Spleen (tissue), 11 donors: ENCODE data around the gene PABPC1L. TPM values are rescaled to one million over a fixed set of nuclear protein-coding genes. Genes with fewer than 3 reads are reported as not detected.

Experiments used
- DNase-seq: peaks from one replicate; pipeline ENCODE4 v3.0.0-alpha.2; 2020
- H3K27ac ChIP-seq, 8 donors: fragments of 200-600 bp; sonication (generic) in 7 of 8; 1 replicate in 4 of 8; 2 replicates in 4 of 8; pipeline versions ENCODE4 v1.5.0 to v1.8.0; 2016 to 2021; ENCODE audit warnings: inconsistent platforms in 4 of 8, mild to moderate bottlenecking in 4 of 8, moderate library complexity in 1 of 8
- H3K27me3 ChIP-seq, 7 donors: fragments of 200-600 bp; sonication (generic) in 6 of 7; replicated peaks in 1 of 7; 1 replicate in 4 of 7; 2 replicates in 3 of 7; pipeline versions ENCODE4 v1.5.0 to v1.8.0; 2016 to 2021; ENCODE audit warnings: inconsistent platforms in 3 of 7, mild to moderate bottlenecking in 1 of 7
- H3K36me3 ChIP-seq, 6 donors: fragments of 200-600 bp; sonication (generic) in 5 of 6; 1 replicate in 4 of 6; 2 replicates in 2 of 6; pipeline versions ENCODE4 v1.5.0 to v1.8.0; 2016 to 2021; ENCODE audit warnings: inconsistent platforms in 2 of 6
- H3K4me1 ChIP-seq, 6 donors: fragments of 200-600 bp; sonication (generic) in 5 of 6; 1 replicate in 3 of 6; 2 replicates in 3 of 6; pipeline versions ENCODE4 v1.5.0 to v1.8.0; 2016 to 2021; ENCODE audit warnings: inconsistent platforms in 3 of 6
- H3K4me3 ChIP-seq, 8 donors: fragments of 200-600 bp; sonication (generic) in 7 of 8; 1 replicate in 4 of 8; 2 replicates in 4 of 8; pipeline versions ENCODE4 v1.5.0 to v1.8.0; 2016 to 2021; ENCODE audit warnings: inconsistent platforms in 4 of 8, mild to moderate bottlenecking in 4 of 8, moderate library complexity in 2 of 8
- H3K9me3 ChIP-seq, 8 donors: fragments of 200-600 bp; sonication (generic) in 7 of 8; 1 replicate in 4 of 8; 2 replicates in 4 of 8; pipeline versions ENCODE4 v1.5.0 to v1.8.0; 2016 to 2021; ENCODE audit warnings: inconsistent platforms in 4 of 8
- CTCF ChIP-seq, 11 experiments: fragments of 200-600 bp in 7 of 11; fragments of 450-650 bp in 4 of 11; sonication (generic) in 4 of 11; IDR thresholded peaks in 8 of 11; conservative IDR thresholded peaks in 3 of 11; 1 replicate in 7 of 11; 2 replicates in 4 of 11; pipeline versions ENCODE4 v1.4.0 to v1.8.0; 2016 to 2021; ENCODE audit warnings: antibody characterized with exemption in 11 of 11, inconsistent platforms in 4 of 11, mild to moderate bottlenecking in 1 of 11
- POLR2A ChIP-seq, 3 donors: fragments of 450-650 bp; IDR thresholded peaks; one replicate each; pipeline ENCODE4 v1.5.1; 2017; ENCODE audit warnings: antibody characterized with exemption in 3 of 3, mild to moderate bottlenecking in 1 of 3
- POLR2AphosphoS5 ChIP-seq, 3 donors: sonication (generic); formaldehyde crosslinking; IDR thresholded peaks; one replicate each; pipeline ENCODE4 v1.5.1; 2017; ENCODE audit warnings: antibody characterized with exemption in 3 of 3
- WGBS, 5 donors: extraction: QIAGEN DNeasy Blood & Tissue Kit in 3 of 5; methylation state at CpG; one replicate each; pipeline versions ENCODE4 v1.1.5 to v1.1.7; 2013 to 2018; 5-methylcytosine and 5-hydroxymethylcytosine counted together
- intact Hi-C: fragments of 100-400 bp; cut with DNase I; formaldehyde crosslinking; loops from one replicate; pipeline ENCODE4 v1.15.0; 2023; ENCODE audit warnings: low total_unique reads
- polyA plus RNA-seq, 3 donors: library from polyadenylated mRNA; stranded (reverse); fragments of 200-250 nt; gene quantifications; one replicate each; pipeline ENCODE4 v1.2.1, GENCODE V29; 2013
- total RNA-seq, 7 donors: library from RNA; depleted of rRNA in 3 of 7; stranded (reverse); fragments of >200 nt in 3 of 7; fragmentation: NEBNext Ultra II Directional in 4 of 7; extraction: Animal tissue kit (Norgen Biotek cat#: 25700) in 4 of 7; gene quantifications; one replicate each; pipeline versions ENCODE4 v1.1.0 to v1.2.1, GENCODE V29; 2016 to 2021
- donor health status: healthy with polysubstance abuse.
- donor health status: DM: no; HTN: no; CAD: no; lungs with moderate emphysema.
- donor health status: DM: no; HTN: no; CAD: no.
- donor health status: Bipolar disorder and iron deficiency.
- donor health status: healthy.
- donor health status: DM: no; HTN: no; CAD: no.
- donor health status: DM: yes; HTN: yes; CAD: no.

Gene PABPC1L
- total and polyA plus RNA-seq, 10 donors = 27.0 to 61.4 (median 33.8) TPM

GRCh38 chr20:44988631-44989171 lies 78.8 kb downstream of the PABPC1L start:
- Histone ChIP-seq H3K4me3 (no peak overlapping the region), H3K9me3 (no peaks in the 10 kb centered on the region), H3K4me1 (peaks cover 31 to 100% (median 72%) of the 10 kb centered on the region in 6 donors), H3K36me3 (peaks cover 0 to 65% (median 35%) of the 10 kb centered on the region in 6 donors), H3K27ac (peak overlapping the region in 3 of 8 donors; percentile 2 to 86 (median 12)), H3K27me3 (no peaks in the 10 kb centered on the region)
- TF ChIP-seq POLR2A (IDR thresholded peaks at IDR 0.05) (no peak), POLR2AphosphoS5 (IDR thresholded peaks at IDR 0.05) (no peak), CTCF (IDR thresholded peaks at IDR 0.05 in 8 of 11, conservative IDR thresholded peaks at IDR 0.05 in 3 of 11) (no peak)
- intact Hi-C loops = no loop called here
- DNase-seq = no peak
- 77 to 97% (median 91%) methylated on average over 1 of the region's 1 CpG for WGBS, 5 donors

Other genes starting within 250 kb of the PABPC1L start
- 1 to 10 TPM in 4 of 7 donors, under 1 TPM in 2, not detected in 1; 0.51 to 7.4 (median 1.5) TPM for gene CCN5, start 194.7 kb upstream of the PABPC1L start, total RNA-seq
- 10 to 100 TPM in 1 of 3 donors, 1 to 10 TPM in 2; 1.3 to 10.6 (median 5.7) TPM for gene CCN5, start 194.7 kb upstream of the PABPC1L start, polyA plus RNA-seq
- gene KCNK15, start 164.2 kb upstream of the PABPC1L start, total RNA-seq = under 1 TPM in 5 of 7 donors, not detected in 2; 0.17 to 0.92 (median 0.47) TPM
- under 1 TPM in 2 of 3 donors, not detected in 1; 0.06 to 0.08 TPM for gene KCNK15, start 164.2 kb upstream of the PABPC1L start, polyA plus RNA-seq
- gene RIMS4, start 99.5 kb upstream of the PABPC1L start, total RNA-seq = not detected
- under 1 TPM in 2 of 3 donors, not detected in 1; under 0.01 to 0.02 TPM for gene RIMS4, start 99.5 kb upstream of the PABPC1L start, polyA plus RNA-seq
- gene YWHAB, start 24.4 kb upstream of the PABPC1L start, total RNA-seq = 100 to 1,000 TPM; 147 to 237 (median 210) TPM
- 100 to 1,000 TPM in 1 of 3 donors, 10 to 100 TPM in 2; 85.8 to 107 (median 96.7) TPM for gene YWHAB, start 24.4 kb upstream of the PABPC1L start, polyA plus RNA-seq
- gene TOMM34, start 50.3 kb downstream of the PABPC1L start, total RNA-seq = 10 to 100 TPM; 11.6 to 18.0 (median 15.5) TPM
- 10 to 100 TPM; 13.6 to 19.4 (median 18.4) TPM for gene TOMM34, start 50.3 kb downstream of the PABPC1L start, polyA plus RNA-seq
- 100 to 1,000 TPM; 115 to 241 (median 130) TPM for gene STK4, start 56.5 kb downstream of the PABPC1L start, total RNA-seq
- 10 to 100 TPM; 19.0 to 26.5 (median 19.7) TPM for gene STK4, start 56.5 kb downstream of the PABPC1L start, polyA plus RNA-seq
- not detected for gene KCNS1, start 191.1 kb downstream of the PABPC1L start, total RNA-seq
- gene KCNS1, start 191.1 kb downstream of the PABPC1L start, polyA plus RNA-seq = under 1 TPM in 2 of 3 donors, not detected in 1; 0.05 to 0.06 TPM
- not detected for gene WFDC5, start 205.1 kb downstream of the PABPC1L start, total RNA-seq
- gene WFDC5, start 205.1 kb downstream of the PABPC1L start, polyA plus RNA-seq = not detected
- not detected for gene WFDC12, start 214.4 kb downstream of the PABPC1L start, total RNA-seq
- not detected for gene WFDC12, start 214.4 kb downstream of the PABPC1L start, polyA plus RNA-seq